ENCODE data around the gene PARP11. TPM values are rescaled to one million over a fixed set of nuclear protein-coding genes. Genes with fewer than 3 reads are reported as not detected.

The PARP11 gene
- total and polyA plus RNA-seq, 5 experiments from 2014 or later: 6.4 to 34.2 (median 8.7) TPM

- Mint-ChIP-seq H3K9me3 (peaks cover 0 to 4% (median 0%) of the 10 kb centered on the region in 9 donors), H3K36me3 (no peaks in the 10 kb centered on the region), H3K4me1 (peaks cover 20 to 47% (median 36%) of the 10 kb centered on the region in 4 donors), H3K4me3 (peak overlapping the region in 3 of 10 donors; percentile 8 to 42 (median 24)), H3K27ac (peak overlapping the region in 8 of 10 donors; percentile 20 to 98 (median 88)), H3K27me3 (no peaks in the 10 kb centered on the region)
- POLR2A ChIA-PET: interaction anchor here (1.2 kb wide), 1 partner anchor 64 kb away, joined by 4 read pairs; no protein-coding TSS in a partner anchor
- ATAC-seq (no peak), DNase-seq (no peak)
Measured at GRCh38 chr12:3898756-3899155, 25.6 kb upstream of the PARP11 start.

DNA sequence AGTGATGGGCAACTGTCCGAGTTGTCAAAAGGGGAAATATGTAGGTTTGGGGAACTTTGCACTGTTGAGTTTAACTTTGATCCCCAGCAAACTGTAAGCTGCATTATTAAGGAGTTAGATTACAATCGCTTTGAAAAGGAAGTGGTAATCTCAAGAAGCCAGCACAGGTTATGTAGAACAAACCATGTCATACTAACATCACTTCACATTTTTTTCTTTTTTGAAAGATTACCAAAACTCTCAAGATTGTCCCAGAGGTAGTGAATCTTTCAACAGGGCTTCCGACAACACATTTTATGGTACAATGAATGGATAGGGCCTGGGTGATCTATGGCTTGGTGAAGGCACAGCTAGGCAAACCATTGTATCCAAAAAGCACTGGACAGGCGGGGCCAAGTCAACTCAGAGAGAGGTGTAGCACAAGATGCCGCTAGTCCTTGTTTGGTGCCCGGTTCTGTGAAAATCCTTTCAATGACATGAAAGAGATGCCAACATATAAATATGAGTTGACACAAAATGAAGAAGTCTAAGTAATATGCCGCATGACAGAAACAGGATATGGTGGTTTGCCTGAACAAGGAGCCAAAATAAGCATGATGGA, 24.3 kb upstream of the PARP11 start:
- POLR2A ChIA-PET: interaction anchor here (0.7 to 2.1 kb wide), 12 partner anchors 8 to 380 kb away, joined by 3 to 9 read pairs (median 4); no protein-coding TSS in a partner anchor
- ATAC-seq (peak; percentile 85 to 94), DNase-seq (peak in 5 of 10 donors; percentile 4 to 71 (median 33))
- Mint-ChIP-seq H3K4me1 (peaks cover 20 to 47% (median 36%) of the 10 kb centered on the region in 4 donors), H3K9me3 (no peaks in the 10 kb centered on the region), H3K36me3 (no peaks in the 10 kb centered on the region), H3K4me3 (peak overlapping the region; percentile 60 to 88 (median 82)), H3K27me3 (no peaks in the 10 kb centered on the region), H3K27ac (peak overlapping the region in 9 of 10 donors; percentile 91 to 98 (median 96))

DNA sequence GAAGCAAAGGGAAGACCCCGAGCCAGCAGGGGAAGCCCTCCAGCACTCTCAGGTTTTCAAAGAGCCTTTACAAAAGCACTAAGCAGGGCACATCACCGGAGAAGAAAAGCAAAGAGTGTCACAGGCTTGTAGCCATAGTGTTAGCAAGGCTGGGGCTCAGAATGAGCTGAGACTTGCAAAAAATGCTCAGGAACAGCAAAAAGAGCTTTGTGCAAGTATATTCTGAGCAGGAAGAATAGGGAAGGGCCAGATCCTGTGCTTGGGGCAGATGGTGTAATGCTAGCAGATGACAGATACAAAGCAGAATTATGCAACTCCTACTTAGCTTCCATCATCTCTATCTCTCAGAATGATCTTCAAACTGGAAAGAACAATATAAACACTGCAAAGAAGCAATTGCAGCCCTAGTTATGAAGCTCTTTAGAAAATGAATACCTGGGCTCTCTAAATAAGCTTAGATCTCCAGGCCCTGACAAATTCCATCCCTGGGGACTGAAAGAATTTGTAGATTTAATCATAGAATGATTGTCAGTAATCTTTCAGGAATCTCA, 23.7 kb upstream of the PARP11 start:
- DNase-seq (peak in 1 of 10 donors; percentile 8), ATAC-seq (peak; percentile 19 to 45)
- Mint-ChIP-seq H3K27me3 (no peaks in the 10 kb centered on the region), H3K9me3 (no peaks in the 10 kb centered on the region), H3K36me3 (no peaks in the 10 kb centered on the region), H3K27ac (peak overlapping the region in 9 of 10 donors; percentile 91 to 98 (median 96)), H3K4me1 (peaks cover 20 to 47% (median 36%) of the 10 kb centered on the region in 4 donors), H3K4me3 (peak overlapping the region; percentile 60 to 88 (median 82))
- POLR2A ChIA-PET: interaction anchor here (0.7 to 2.1 kb wide), 13 partner anchors 9 to 380 kb away, joined by 3 to 9 read pairs (median 4); no protein-coding TSS in a partner anchor

DNA sequence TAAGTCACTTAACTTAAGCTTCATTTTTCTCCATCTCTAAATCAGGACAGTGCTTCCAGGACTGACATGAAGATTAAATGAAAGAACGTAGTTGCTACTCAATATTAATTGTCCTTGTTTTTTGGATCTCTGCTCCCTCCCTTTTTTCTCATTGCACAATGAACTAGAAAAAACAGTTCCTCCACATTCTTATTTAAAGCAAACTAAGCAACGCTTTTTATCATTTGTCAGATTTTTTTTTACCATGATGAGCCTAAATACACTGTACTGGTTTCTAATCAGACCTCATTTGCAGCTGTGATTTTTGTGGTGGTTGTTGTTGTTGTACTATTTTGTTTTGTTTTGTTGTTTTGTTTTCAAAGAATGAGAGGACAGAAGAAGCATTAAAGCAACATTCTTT, 23.2 kb upstream of the PARP11 start:
- Mint-ChIP-seq H3K36me3 (no peaks in the 10 kb centered on the region), H3K4me3 (peak overlapping the region in 6 of 10 donors; percentile 65 to 88 (median 83)), H3K27me3 (no peaks in the 10 kb centered on the region), H3K4me1 (peaks cover 20 to 47% (median 36%) of the 10 kb centered on the region in 4 donors), H3K9me3 (no peaks in the 10 kb centered on the region), H3K27ac (peak overlapping the region in 8 of 10 donors; percentile 91 to 98 (median 96))
- DNase-seq (no peak), ATAC-seq (no peak)
- POLR2A ChIA-PET: interaction anchor here (0.6 to 2.1 kb wide), 12 partner anchors 10 to 381 kb away, joined by 3 to 9 read pairs (median 4); no protein-coding TSS in a partner anchor

DNA sequence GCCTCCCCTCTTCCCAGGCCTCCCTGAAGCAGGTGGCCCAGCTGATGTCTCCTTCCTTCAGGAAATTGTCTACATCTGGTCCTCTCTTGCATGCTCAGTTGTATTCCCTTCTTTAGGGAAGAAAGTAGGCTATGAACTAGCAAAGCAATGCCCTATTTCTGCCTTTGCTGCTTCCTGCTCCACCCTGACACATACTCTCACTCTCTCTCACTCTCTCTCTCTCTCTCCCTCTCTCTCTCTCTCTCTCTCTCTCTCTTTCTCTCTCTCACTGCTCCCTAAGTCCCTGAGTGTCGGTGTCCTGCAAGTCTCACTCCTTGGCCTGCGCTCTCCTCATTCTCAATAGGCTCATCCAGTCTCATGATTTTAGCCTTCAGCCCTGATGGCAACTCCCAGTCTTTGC, 19.4 kb upstream of the PARP11 start:
- POLR2A ChIA-PET: interaction anchor here (1.4 to 1.6 kb wide), 3 partner anchors 55 to 96 kb away, joined by 3 to 4 read pairs (median 3); no protein-coding TSS in a partner anchor
- DNase-seq (no peak), ATAC-seq (no peak)
- no peaks in the 10 kb centered on the region for H3K9me3 Mint-ChIP-seq
- peaks cover 13 to 20% (median 16%) of the 10 kb centered on the region in 4 donors for H3K4me1 Mint-ChIP-seq
- no peak overlapping the region for H3K4me3 Mint-ChIP-seq
- H3K36me3 Mint-ChIP-seq: no peaks in the 10 kb centered on the region
- H3K27ac Mint-ChIP-seq: no peak overlapping the region
- H3K27me3 Mint-ChIP-seq: no peaks in the 10 kb centered on the region

DNA sequence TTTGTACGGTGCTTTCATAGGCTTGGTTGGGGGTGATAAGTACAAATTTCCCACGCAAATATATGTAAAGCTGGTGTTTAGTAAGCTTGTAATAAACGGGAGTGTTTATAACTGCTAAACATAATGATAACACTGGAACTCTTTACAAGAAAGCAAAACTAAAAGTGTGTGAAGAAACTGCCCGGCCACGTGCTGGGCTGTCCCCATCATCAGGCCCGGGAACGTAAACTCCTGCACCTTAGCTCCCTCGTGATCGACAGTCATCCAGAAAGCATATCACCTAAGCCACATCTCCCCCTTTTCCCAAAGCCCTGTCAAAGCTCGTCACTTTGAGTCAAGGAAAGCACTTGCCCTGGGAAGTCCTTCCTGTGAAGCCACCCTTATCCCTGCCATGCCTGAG, 18.0 kb upstream of the PARP11 start:
- Mint-ChIP-seq H3K36me3 (no peaks in the 10 kb centered on the region), H3K9me3 (no peaks in the 10 kb centered on the region), H3K4me1 (peaks cover 0 to 11% (median 2%) of the 10 kb centered on the region in 4 donors), H3K27ac (peak overlapping the region in 1 of 10 donors; percentile 45), H3K4me3 (no peak overlapping the region), H3K27me3 (no peaks in the 10 kb centered on the region)
- POLR2A ChIA-PET: interaction anchor here (1.0 to 1.6 kb wide), 3 partner anchors 64 to 139 kb away, joined by 3 to 5 read pairs (median 3); no protein-coding TSS in a partner anchor
- no peak for DNase-seq
- no peak for ATAC-seq

DNA sequence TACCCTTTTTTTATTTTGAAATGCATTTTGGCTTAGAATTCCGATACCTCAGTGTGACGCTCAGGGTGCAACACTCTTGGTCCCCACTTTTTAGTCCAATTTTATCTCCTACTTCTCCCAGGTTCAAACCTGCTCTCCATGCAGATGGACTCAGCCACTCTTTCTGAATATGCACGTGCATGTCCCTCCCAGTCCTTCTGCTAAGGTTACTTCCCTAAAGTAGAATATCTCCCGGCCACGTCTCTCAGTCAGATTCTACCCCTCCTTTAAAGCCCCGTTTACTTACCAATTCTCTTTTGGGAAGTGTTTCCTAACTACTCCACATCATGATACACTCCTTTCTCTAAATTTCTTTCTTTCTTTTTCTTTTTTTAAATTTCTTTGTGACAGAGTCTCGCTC, 15.5 kb upstream of the PARP11 start:
- DNase-seq: no peak
- Mint-ChIP-seq H3K9me3 (no peaks in the 10 kb centered on the region), H3K4me1 (peaks cover 4 to 13% (median 6%) of the 10 kb centered on the region in 4 donors), H3K27me3 (peaks cover 0 to 3% (median 0%) of the 10 kb centered on the region in 5 donors), H3K36me3 (no peaks in the 10 kb centered on the region), H3K4me3 (no peak overlapping the region), H3K27ac (peak overlapping the region in 3 of 10 donors; percentile 21 to 38 (median 23))
- POLR2A ChIA-PET: interaction anchor here (1.4 kb wide), 1 partner anchor 74 kb away, joined by 6 read pairs; no protein-coding TSS in a partner anchor
- ATAC-seq: no peak

DNA sequence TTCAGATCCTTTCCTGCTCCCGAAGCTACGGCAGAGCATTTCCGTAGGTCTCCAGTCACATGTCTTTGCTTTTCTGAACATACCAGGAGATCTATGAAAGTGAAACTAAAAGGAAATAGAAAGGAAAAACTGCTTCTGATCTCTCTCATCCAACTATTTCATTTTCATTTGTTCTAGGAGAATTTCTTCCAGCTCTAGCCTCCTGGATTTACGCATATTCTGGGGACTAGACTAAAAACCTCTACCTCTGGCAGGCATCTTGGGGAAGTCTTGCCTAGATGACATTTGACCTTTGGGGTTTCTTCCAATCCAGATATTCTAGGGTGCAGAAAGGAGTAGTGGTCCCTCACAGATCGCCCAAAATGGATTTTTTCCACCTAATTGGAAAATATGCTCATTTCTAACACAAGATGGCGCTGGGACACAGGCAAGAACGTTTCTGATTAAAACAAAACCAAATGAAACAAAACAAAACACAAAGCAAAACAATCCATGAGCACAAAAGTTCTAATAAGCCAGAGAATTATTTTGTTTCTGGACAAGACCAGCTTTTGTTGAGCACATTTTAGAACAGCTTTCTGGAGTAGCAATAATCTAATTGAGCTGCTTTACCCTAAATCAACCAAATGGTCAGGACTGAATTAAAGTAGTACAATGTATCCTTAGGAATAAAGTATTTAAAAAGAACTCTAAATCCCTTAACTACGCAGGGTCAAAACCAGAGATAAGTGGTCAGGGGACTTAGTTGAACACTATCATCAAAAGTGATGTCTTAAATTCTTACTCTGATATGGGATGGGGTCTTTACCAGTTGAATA, 12.3 kb upstream of the PARP11 start:
- POLR2A ChIA-PET: interaction anchor here (0.6 to 4.3 kb wide), 20 partner anchors 9 to 404 kb away, joined by 3 to 32 read pairs (median 4); no protein-coding TSS in a partner anchor

DNA sequence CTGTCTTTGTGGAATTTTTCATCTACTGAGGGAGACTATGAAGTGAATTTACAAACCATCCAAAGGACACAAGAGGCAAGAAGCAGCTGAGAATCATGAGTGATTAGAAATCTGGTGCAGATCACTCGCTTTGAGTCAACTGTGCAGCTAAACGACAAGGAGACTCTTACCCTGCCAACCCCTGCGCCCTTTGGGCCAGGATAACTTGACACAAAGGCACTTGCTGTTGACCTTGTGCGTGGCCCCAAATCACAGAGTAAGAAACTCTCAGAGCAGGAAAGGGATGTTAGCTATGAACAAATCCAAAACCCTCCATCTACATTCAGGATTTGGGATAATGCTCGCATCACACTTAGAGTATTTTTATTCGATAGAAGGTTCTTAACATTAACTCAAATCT, 11.5 kb upstream of the PARP11 start:
- peak overlapping the region in 1 of 10 donors; percentile 15 for H3K27ac Mint-ChIP-seq
- H3K9me3 Mint-ChIP-seq: no peaks in the 10 kb centered on the region
- no peak for DNase-seq
- POLR2A ChIA-PET: interaction anchor here (0.8 to 4.3 kb wide), 9 partner anchors 9 to 391 kb away, joined by 3 to 32 read pairs (median 7); no protein-coding TSS in a partner anchor
- ATAC-seq: no peak
- H3K27me3 Mint-ChIP-seq: peaks cover 0 to 3% (median 0%) of the 10 kb centered on the region in 5 donors
- H3K4me1 Mint-ChIP-seq: peaks cover 4 to 18% (median 11%) of the 10 kb centered on the region in 4 donors
- no peak overlapping the region for H3K4me3 Mint-ChIP-seq
- H3K36me3 Mint-ChIP-seq: no peaks in the 10 kb centered on the region

More for the DNA sequence above, 12.3 kb upstream of the PARP11 start:
- H3K4me3 Mint-ChIP-seq: peak overlapping the region in 1 of 10 donors; percentile 5
- no peaks in the 10 kb centered on the region for H3K9me3 Mint-ChIP-seq
- peak in 1 of 2 donors; percentile 44 for ATAC-seq
- H3K36me3 Mint-ChIP-seq: no peaks in the 10 kb centered on the region
- peaks cover 0 to 3% (median 0%) of the 10 kb centered on the region in 5 donors for H3K27me3 Mint-ChIP-seq
- peak overlapping the region in 8 of 10 donors; percentile 9 to 65 (median 14) for H3K27ac Mint-ChIP-seq
- peak in 8 of 10 donors; percentile 12 to 76 (median 58) for DNase-seq
- peaks cover 4 to 13% (median 6%) of the 10 kb centered on the region in 4 donors for H3K4me1 Mint-ChIP-seq

DNA sequence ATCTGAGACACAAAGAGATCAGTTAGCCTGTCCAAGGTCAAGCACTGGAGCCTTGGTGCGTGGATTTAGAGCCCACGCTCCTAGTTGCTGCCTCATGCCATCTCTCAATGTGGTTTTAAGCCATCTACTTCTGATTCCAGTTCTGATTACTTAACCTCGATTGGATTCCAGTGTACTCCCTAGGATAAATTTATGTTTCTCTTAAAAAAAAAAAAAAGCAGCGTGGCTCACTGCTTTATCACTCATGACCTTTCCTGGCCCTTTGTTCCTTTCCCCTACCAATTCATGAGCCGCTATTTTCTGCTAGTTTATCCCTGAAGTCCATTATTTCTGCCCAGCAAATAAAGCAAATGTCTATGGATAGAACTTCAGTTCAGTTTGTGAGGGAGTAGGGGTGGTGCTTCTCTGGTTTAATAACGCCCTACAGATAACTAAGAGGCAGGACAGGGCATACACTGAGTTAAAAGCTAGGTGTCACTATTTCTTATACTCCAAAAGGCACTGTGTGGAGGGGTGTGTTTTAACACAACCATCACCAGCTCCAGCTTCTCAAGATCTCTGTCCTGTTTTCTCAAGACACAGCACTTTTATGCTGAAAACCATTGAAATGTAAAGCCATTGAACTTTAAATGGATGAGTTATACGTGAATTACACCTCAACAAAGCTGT, 9.8 kb upstream of the PARP11 start:
- DNase-seq (peak in 2 of 10 donors; percentile 19 to 37), ATAC-seq (peak; percentile 78 to 87)
- peaks cover 0 to 3% (median 0%) of the 10 kb centered on the region in 9 donors for H3K9me3 Mint-ChIP-seq
- no peaks in the 10 kb centered on the region for H3K36me3 Mint-ChIP-seq
- POLR2A ChIA-PET: interaction anchor here (0.7 to 4.3 kb wide), 6 partner anchors 10 to 393 kb away, joined by 3 to 32 read pairs (median 6); partner anchors contain the start of gene PARP11
- peaks cover 0 to 3% (median 0%) of the 10 kb centered on the region in 5 donors for H3K27me3 Mint-ChIP-seq
- peaks cover 10 to 31% (median 21%) of the 10 kb centered on the region in 4 donors for H3K4me1 Mint-ChIP-seq
- H3K27ac Mint-ChIP-seq: no peak overlapping the region
- no peak overlapping the region for H3K4me3 Mint-ChIP-seq

DNA sequence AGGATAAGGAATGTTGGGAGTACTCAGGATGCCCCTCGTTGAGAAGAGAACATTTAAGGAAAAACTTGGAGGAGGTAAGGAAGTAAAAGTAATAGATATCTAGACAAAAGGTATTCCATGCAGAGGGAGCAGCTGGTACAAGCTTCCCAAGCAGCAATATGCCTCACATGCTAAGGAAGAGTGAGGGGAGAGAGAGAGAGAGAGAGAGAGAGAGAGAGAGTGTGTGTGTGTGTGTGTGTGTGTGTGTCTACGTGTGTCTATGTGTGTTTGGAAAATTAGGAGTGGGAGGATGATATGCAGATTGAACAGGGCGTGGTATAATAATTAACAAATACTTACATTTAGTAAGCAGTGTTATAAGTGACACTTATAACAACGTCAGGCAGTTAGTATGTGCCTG, 9.2 kb upstream of the PARP11 start:
- H3K9me3 Mint-ChIP-seq: peaks cover 0 to 3% (median 0%) of the 10 kb centered on the region in 9 donors
- H3K27ac Mint-ChIP-seq: no peak overlapping the region
- no peak for DNase-seq
- H3K27me3 Mint-ChIP-seq: peaks cover 0 to 3% (median 0%) of the 10 kb centered on the region in 5 donors
- H3K36me3 Mint-ChIP-seq: no peaks in the 10 kb centered on the region
- H3K4me3 Mint-ChIP-seq: no peak overlapping the region
- peaks cover 10 to 32% (median 21%) of the 10 kb centered on the region in 4 donors for H3K4me1 Mint-ChIP-seq
- POLR2A ChIA-PET: interaction anchor here (0.6 to 1.5 kb wide), 3 partner anchors 21 to 106 kb away, joined by 3 to 7 read pairs (median 5); no protein-coding TSS in a partner anchor
- ATAC-seq: no peak

Data from naive thymus-derived CD8-positive, alpha-beta T cell (primary cell).